Suprapubic skin (tissue), 4 donors: Measurements from ENCODE around the gene FOXO6.

Source experiments
- CTCF ChIP-seq, 2 donors: fragments of 200-600 bp in 1 of 2; fragments of 450-650 bp in 1 of 2; sonication (generic) in 1 of 2; IDR thresholded peaks; one replicate each; pipeline ENCODE4 v1.5.1; 2016 to 2019; ENCODE audit warnings: antibody characterized with exemption in 2 of 2, mild to moderate bottlenecking in 1 of 2, moderate library complexity in 1 of 2
- EP300 ChIP-seq: sonication (generic); formaldehyde crosslinking; IDR thresholded peaks from one replicate; pipeline ENCODE4 v1.6.1; 2017; ENCODE audit warnings: antibody characterized with exemption
- POLR2A ChIP-seq, 2 donors: fragments of 450-650 bp; IDR thresholded peaks; one replicate each; pipeline ENCODE4 v1.6.1; 2017; ENCODE audit warnings: antibody characterized with exemption in 2 of 2, mild to moderate bottlenecking in 2 of 2, moderate library complexity in 2 of 2
- POLR2AphosphoS5 ChIP-seq, 3 donors: sonication (generic); formaldehyde crosslinking; IDR thresholded peaks; one replicate each; pipeline ENCODE4 v1.6.1; 2017; ENCODE audit warnings: antibody characterized with exemption in 3 of 3

DNA sequence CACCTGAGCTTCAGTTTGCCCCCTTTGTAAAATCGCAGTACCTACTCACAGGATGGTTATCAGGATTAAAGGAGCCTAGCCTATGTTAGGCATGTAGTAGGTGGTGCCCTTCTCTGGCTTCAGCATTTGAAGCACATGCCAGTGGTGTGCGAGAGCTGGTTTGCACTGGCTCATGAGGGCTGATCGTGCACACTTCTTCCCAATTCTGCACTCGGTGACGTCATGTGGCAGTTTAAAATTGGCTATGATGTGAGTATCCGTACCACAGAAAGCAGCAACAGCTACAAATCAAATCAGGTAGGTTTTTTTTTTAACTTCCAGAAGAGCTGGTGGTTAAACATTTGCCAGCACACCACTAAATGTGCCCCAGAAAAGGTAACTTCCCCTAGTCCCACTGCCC is 13.5 kb downstream of the FOXO6 start:
- TF ChIP-seq CTCF (IDR thresholded peaks at IDR 0.05), result no peak
- no peak for TF ChIP-seq POLR2A (IDR thresholded peaks at IDR 0.05)
- no peak for TF ChIP-seq EP300
- TF ChIP-seq POLR2AphosphoS5 (IDR thresholded peaks at IDR 0.05), result no peak
